Ramos (cell line): Measurements from ENCODE around the gene MAGI1.
"Not testable (repeated sequence)": the region's sequence is repeated elsewhere in the genome, so short reads cannot be mapped to it uniquely, and the experiment has no call there.

Experiments
- in situ Hi-C: fragments of 300-500 bp; cut with MboI; formaldehyde crosslinking; loops from one replicate; pipeline ENCODE4 v1.14.3; 2022; ENCODE audit warnings: low sequenced_read_pairs; ENCODE audit not compliant: unreplicated experiment

Gene MAGI1

DNA sequence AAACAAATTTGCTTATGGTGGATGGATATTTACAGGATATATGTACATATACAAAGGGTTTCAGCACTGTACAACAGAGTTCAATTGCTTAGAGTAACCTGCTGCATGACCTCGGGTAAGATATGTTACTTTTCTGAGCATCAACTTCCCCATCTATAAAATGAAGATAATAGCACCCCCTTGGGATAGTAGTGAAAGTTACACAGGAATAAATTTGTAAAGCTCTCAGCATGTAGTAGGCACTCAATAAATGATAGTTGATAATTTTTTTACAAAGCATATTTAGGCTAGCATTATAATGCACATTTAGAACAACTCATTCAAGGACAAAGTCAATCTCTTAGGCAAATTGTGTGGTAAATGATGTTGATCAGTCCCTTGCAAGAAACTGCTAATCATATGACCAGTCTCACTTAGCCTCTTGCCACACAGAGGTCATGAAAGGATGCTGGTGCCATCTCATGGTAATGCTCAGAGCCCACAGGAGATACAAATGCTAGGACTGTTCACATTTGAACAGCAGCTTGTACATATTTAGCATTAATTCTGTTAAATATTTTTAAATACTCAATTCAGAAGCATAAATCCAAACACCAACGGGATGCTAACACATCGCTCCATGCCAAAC, 123.9 kb downstream of the MAGI1 start:
- in situ Hi-C loops, result no loop called here

GRCh38 chr3:65914032-65914739, 124.5 kb downstream of the MAGI1 start:
- in situ Hi-C loops, result no loop called here

GRCh38 chr3:65912647-65913046, 126.1 kb downstream of the MAGI1 start:
- in situ Hi-C loops, result no loop called here

GRCh38 chr3:65908588-65908987, 130.1 kb downstream of the MAGI1 start:
- in situ Hi-C loops, result no loop called here

DNA sequence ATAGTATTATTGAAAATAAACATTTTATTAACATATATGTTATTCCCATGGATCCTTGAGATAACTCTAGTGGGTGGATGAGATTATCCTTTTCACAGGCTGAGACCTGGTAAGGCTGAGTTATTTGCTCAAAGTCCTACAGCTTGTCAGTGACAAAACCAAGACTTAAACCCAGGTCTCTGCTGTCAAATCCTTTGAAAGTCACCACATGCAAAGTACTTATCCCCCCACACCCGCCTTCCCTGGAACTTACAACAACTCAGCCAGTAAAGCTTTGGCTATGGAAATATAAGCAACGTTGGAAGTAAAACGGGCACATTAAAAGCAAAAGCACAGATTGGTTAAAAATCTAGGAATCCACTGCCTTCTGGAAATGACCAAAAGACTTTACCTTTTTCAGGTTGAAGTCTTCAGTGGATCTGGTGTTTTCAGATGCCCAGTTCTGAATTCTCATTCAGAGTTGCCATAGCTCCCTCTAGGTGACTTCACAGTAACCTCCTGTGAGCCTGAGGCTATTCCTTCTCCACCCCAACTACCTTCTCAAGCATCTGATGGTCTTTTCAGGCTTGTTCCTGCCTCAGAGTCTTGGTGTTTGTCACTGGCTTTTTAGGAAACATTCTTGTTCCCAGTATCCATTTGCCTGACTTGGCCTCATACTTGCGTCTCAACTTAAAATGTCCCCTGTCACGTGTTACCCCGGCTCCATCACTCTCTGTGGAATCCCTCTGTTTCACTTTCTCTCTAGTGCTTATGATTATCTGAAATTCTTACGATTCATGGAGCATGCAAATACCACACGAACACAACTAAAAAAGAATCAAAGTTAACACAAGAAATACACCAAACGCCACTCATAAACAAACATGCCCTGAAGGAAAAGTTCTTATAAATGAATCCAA, 131.2 kb downstream of the MAGI1 start:
- in situ Hi-C loops, result no loop called here

DNA sequence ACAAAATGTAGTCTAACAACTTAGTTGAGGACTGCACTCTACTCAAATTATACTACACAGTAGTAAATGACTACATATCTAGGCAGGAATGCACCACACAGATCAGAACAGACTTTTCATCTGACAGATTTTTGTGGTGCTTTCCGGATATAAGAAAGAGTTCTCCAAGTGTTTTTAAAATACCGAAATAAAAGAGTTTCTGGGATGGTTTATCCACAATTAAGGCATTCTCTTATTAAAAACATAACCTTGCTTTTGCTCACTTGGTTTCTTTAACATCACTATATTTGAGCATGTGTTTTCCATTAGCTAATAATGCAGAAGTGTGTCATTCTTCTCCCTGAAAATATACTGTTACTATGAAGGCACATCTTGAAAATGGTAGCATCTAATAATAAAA, 132.9 kb downstream of the MAGI1 start:
- in situ Hi-C loops, result no loop called here

GRCh38 chr3:65904016-65904415, 134.7 kb downstream of the MAGI1 start:
- in situ Hi-C loops, result no loop called here

DNA sequence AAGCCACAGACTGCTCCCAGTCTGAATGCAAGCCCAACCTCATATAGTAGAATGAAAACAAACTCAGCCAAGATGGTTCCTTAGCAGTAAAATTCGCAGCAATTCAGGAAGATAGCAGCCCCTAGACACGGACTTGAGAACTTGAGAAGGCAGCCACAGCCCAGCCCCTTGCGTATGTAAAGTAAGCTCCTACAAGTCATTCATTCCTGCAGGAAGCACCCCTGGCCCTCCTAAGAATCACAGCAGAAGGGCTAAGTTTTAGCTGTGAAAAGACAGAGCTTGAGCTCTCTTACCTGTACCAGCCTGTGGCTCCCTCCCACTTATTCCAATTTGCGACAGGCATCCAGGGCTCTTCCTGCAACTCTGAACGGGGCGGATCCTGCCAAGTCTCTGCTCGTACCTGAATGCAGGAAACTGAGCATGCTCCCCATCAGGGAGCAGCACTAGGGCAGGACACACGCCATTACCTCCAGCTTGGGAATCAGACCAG, 136.4 kb downstream of the MAGI1 start:
- in situ Hi-C loops, result no loop called here

DNA sequence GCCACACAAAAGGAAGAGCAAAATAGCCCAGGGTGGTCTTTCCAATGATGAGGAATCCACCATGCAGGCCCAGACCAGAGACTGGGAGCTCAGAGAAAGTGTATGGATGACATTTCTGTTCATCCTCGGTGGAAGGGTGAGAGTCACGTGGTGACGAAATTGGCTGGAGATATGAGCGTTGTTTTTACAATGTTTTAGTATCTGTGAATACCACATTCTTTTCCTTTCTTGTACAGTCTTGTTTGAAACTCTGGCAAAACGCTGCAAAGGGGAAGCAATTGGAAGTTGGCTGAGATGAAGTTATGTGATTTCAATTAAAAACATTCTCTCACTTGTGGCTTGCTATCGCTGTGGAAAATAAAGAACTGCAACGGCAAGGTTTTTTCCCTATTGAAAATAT, 137.5 kb downstream of the MAGI1 start:
- in situ Hi-C loops, result no loop called here

- in situ Hi-C loops, result no loop called here
Observed at GRCh38 chr3:65899226-65899625, 139.5 kb downstream of the MAGI1 start.

- in situ Hi-C loops, result no loop called here
Observed at GRCh38 chr3:65897766-65898165, 141.0 kb downstream of the MAGI1 start.

DNA sequence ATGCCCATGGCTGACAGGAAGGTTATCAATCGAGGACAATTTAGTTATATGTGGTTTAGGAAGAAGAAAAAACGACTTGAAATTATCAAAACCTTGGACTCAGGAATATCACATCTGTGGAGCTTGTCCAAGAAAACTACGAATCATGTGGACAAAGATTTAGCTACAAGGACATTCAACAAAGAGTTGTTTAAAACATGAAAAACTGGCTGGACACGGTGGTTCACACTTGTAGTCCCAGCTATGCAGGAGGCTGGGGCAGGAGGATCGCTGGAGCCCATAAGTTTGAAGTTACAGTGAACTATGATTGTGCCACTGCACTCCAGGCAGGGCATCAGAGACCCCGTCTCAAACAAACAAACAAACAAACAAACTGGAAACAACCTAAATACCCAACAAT, 142.4 kb downstream of the MAGI1 start:
- in situ Hi-C loops, result no loop called here

GRCh38 chr3:65894679-65895453, 143.9 kb downstream of the MAGI1 start:
- in situ Hi-C loops, result no loop called here

DNA sequence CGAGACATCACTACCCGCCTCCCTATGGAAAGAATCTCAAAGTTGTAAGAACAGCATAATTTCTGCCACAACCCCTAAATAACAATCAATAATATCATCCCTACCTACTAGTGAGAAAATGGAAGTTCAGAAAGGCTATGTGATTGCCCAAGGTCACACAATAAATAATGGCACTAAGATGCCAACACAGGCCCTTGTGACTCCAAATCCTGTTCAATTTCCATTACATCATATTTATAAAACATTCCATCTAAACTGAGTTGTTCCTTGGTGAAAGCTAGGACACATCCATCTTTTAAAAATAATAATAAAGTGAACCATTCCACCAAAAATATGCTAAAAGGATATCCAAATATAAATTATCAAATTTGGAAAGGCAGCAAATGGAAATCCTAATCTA, 144.6 kb downstream of the MAGI1 start:
- in situ Hi-C loops, result no loop called here

- in situ Hi-C loops, result no loop called here
Observed at GRCh38 chr3:65893631-65894030, 145.1 kb downstream of the MAGI1 start.

DNA sequence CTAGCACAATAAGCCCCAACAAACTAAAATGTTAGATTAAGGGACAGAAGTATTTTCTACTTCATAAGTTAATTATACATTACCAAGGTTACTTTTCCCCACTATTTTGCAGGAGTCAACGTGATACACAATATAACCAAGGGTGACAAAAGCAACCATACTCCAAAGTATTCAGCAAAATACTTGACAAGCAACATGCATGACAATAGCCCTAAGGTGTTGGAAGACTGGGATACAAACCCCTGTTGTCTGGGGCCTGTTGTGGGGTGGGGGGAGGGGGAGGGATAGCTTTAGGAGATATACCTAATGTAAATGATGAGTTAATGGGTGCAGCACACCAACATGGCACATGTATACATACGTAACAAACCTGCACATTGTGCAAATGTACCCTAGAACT, 147.2 kb downstream of the MAGI1 start:
- in situ Hi-C loops, result not testable (repeated sequence)

- in situ Hi-C loops, result no loop called here
Observed at GRCh38 chr3:65890328-65890727, 148.4 kb downstream of the MAGI1 start.

GRCh38 chr3:65889707-65890099, 149.0 kb downstream of the MAGI1 start:
- in situ Hi-C loops, result no loop called here

DNA sequence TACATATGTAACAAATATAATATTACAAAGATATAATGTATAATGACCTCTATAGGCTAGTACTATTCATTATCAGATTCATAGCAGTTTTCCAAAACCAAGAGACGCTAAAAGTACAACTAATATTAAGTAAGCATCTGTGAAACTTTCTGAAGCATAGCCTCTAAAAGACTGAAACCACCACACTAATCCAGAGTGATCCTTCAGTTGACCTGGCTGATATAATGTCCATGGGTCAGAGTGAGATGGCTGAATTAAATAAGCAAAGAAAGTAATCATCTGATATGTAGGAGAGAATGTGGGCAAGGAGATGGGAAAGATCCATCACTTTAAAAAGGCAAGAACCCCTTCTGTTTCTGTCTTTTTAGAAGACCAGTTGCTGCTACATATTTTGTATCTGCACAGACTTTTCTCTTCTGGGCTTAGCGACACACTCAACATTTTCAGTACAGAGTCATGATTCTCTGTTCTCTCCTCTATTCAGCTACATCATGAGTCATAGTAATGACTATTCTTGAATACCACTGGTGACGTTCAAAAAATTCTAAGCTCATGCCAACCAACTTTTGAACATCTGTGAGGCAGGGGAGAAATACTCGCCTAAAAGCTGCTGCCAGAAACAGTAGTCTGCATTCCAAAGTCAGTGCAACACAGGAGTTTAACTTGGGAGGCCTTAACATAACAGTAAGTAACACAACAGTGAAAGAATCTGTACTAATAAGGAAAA, 149.6 kb downstream of the MAGI1 start:
- in situ Hi-C loops, result no loop called here

GRCh38 chr3:65888196-65888595, 150.5 kb downstream of the MAGI1 start:
- in situ Hi-C loops, result no loop called here
